T47D (cell line): ENCODE data around the gene TNFRSF11A.

Experiments
- DNase-seq, 2 experiments: peaks; one replicate each; pipeline versions ENCODE4 v3.0.0 to v3.0.0-alpha.2; 2011 to 2012; ENCODE audit warnings: low read depth in 1 of 2, low spot score in 1 of 2
- JUND ChIP-seq: IDR thresholded peaks from 2 replicates; pipeline ENCODE4 v1.6.1; 2012; ENCODE audit warnings: low read depth
- in situ Hi-C: cut with HindIII; loops from 2 replicates; pipeline ENCODE4 v1.10.0; 2016; ENCODE audit warnings: low sequenced_read_pairs, low pct_unique_long_range_greater_than_20kb

Gene TNFRSF11A

GRCh38 chr18:62339106-62339988, 14.2 kb downstream of the TNFRSF11A start:
- TF ChIP-seq JUND = no peak
- DNase-seq = no peak
- in situ Hi-C loops = no loop called here

GRCh38 chr18:62340996-62341395, 15.9 kb downstream of the TNFRSF11A start:
- no peak for DNase-seq
- TF ChIP-seq JUND = no peak
- in situ Hi-C loops = no loop called here

- no peak for DNase-seq
Measured at GRCh38 chr18:62341473-62341872, 16.4 kb downstream of the TNFRSF11A start.

GRCh38 chr18:62342884-62343283, 17.8 kb downstream of the TNFRSF11A start:
- DNase-seq = no peak
- TF ChIP-seq JUND = no peak
- in situ Hi-C loops = no loop called here

More at GRCh38 chr18:62341473-62341872, 16.4 kb downstream of the TNFRSF11A start:
- TF ChIP-seq JUND = no peak
- in situ Hi-C loops = no loop called here

- DNase-seq = no peak
- in situ Hi-C loops = no loop called here
- TF ChIP-seq JUND = no peak
Measured at GRCh38 chr18:62343316-62343715, 18.2 kb downstream of the TNFRSF11A start.

- DNase-seq = no peak
- in situ Hi-C loops = no loop called here
- TF ChIP-seq JUND = no peak
Measured at GRCh38 chr18:62345909-62346308, 20.8 kb downstream of the TNFRSF11A start.

- TF ChIP-seq JUND = no peak
- DNase-seq = no peak
- in situ Hi-C loops = no loop called here
Measured at GRCh38 chr18:62346333-62347088, 21.4 kb downstream of the TNFRSF11A start.

GRCh38 chr18:62347089-62347506, 22.0 kb downstream of the TNFRSF11A start:
- no peak for DNase-seq
- in situ Hi-C loops = no loop called here
- TF ChIP-seq JUND = no peak

- no peak for DNase-seq
- in situ Hi-C loops = no loop called here
- TF ChIP-seq JUND = no peak
Measured at GRCh38 chr18:62348474-62348873, 23.4 kb downstream of the TNFRSF11A start.

GRCh38 chr18:62353170-62353569, 28.1 kb downstream of the TNFRSF11A start:
- no peak for TF ChIP-seq JUND
- in situ Hi-C loops = no loop called here
- DNase-seq = no peak

- no peak for TF ChIP-seq JUND
- DNase-seq = no peak
- in situ Hi-C loops = no loop called here
Measured at GRCh38 chr18:62354151-62354550, 29.0 kb downstream of the TNFRSF11A start.

GRCh38 chr18:62357079-62357719, 32.1 kb downstream of the TNFRSF11A start:
- no peak for DNase-seq
- TF ChIP-seq JUND = no peak
- in situ Hi-C loops = no loop called here

- DNase-seq = no peak
- no peak for TF ChIP-seq JUND
- in situ Hi-C loops = no loop called here
Measured at GRCh38 chr18:62360805-62361204, 35.7 kb downstream of the TNFRSF11A start.
